A673 (cell line): ENCODE measurements around the gene CFAP410.

Experiments used
- CTCF ChIP-seq: fragments of 300-800, 200-600 bp; sonication (generic); conservative IDR thresholded peaks from 2 replicates; pipeline ENCODE4 v1.5.1; 2017; ENCODE audit warnings: low read depth, mild to moderate bottlenecking, antibody characterized with exemption, low read length, moderate library complexity, mixed read lengths
- EZH2 ChIP-seq: fragments of 200-600 bp; sonication (generic); IDR thresholded peaks from 2 replicates; pipeline ENCODE4 v1.6.1; 2017; ENCODE audit warnings: borderline replicate concordance, low read depth, mild to moderate bottlenecking, mixed read lengths, antibody characterized with exemption, low read length; ENCODE audit not compliant: poor library complexity, severe bottlenecking

GRCh38 chr21:44370027-44370735 is 31.0 kb upstream of the CFAP410 start:
- TF ChIP-seq CTCF (no peak), EZH2 (no peak)
